ENCODE measurements around the gene RRP1B.

RRP1B gene

DNA sequence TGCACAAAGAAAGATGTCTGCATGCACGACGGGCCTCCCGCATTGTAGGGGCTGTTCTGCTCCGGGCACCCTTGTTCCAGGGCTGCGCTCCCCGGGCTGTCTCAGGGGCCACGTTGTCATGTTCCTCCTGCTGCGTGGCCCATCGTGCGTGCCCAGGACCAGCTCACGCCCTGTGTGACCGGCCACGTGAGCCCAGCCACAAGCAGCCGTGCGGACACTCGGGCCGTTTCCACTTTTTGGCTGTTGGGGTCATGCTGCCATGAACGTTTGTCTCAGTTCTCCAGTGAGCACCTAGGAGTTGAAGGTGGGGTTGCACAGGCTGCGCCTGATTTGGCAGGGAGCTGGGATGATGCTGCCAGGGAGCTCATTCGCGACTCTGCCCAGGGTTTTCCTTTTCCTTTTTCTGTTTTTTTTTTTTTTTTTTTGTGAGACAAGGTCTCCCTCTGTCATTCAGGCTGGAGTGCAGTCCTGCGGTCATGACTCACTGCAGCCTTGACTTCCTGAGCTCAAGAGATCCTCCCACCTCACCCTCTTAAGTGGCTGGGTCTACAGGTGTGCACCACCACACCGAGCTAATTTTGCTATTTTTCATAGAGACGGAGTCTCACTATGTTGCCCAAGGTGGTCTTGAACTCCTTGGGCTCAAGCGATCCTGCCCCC, 77.0 kb downstream of the RRP1B start:
- Mint-ChIP-seq H3K4me1 (ENCODE audit: low read depth) (peaks cover 9% of the 10 kb centered on the region), H3K4me3 (no peak overlapping the region), H3K27me3 (ENCODE audit: low read depth) (no peaks in the 10 kb centered on the region), H3K9me3 (no peaks in the 10 kb centered on the region), H3K36me3 (ENCODE audit: low read depth) (peaks cover 9% of the 10 kb centered on the region), H3K27ac (no peak overlapping the region)
- DNase-seq (ENCODE audit: low spot score), result no peak

DNA sequence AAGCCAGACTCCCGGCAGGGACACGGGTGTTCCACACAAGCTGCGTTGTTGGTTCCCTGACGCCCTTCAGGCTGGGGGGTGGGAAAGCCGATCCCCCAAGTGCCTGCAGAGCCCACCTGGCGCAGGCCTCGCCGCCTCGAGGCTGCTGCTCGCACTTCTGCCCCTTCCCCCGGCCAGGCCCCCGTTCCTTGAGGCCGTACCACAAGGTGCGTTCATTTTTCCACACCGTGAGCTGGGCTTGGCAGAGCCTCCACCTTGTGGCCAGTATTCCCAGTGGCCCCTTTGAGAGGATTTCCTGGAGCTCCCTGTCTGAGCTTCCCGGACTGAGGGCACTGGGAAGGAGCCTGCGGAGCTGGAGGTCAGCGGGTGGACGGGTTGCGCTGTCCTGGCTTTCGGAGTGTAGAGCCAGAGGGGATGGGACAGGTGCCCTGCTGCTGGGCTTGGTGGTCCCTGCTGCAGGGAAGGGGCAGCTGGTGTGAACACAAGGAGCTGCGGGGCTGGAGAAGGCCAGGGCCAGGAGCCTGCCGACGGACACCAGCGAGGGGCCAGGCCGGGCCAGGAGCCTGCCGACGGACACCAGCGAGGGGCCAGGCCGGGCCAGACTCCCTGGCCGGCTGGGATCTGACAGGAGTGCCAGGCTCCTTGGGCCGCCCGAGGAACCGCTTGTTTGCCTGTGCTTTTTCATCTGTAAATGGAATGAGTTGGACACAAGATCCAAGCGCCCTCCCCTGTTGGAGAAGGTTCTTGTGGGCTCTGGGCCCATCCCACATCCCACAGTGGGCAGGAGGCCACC, 78.0 kb downstream of the RRP1B start:
- Mint-ChIP-seq H3K9me3 (no peaks in the 10 kb centered on the region), H3K4me1 (ENCODE audit: low read depth) (peaks cover 9% of the 10 kb centered on the region), H3K36me3 (ENCODE audit: low read depth) (peaks cover 9% of the 10 kb centered on the region), H3K4me3 (no peak overlapping the region), H3K27me3 (ENCODE audit: low read depth) (no peaks in the 10 kb centered on the region), H3K27ac (no peak overlapping the region)
- no peak for DNase-seq (ENCODE audit: low spot score)

DNA sequence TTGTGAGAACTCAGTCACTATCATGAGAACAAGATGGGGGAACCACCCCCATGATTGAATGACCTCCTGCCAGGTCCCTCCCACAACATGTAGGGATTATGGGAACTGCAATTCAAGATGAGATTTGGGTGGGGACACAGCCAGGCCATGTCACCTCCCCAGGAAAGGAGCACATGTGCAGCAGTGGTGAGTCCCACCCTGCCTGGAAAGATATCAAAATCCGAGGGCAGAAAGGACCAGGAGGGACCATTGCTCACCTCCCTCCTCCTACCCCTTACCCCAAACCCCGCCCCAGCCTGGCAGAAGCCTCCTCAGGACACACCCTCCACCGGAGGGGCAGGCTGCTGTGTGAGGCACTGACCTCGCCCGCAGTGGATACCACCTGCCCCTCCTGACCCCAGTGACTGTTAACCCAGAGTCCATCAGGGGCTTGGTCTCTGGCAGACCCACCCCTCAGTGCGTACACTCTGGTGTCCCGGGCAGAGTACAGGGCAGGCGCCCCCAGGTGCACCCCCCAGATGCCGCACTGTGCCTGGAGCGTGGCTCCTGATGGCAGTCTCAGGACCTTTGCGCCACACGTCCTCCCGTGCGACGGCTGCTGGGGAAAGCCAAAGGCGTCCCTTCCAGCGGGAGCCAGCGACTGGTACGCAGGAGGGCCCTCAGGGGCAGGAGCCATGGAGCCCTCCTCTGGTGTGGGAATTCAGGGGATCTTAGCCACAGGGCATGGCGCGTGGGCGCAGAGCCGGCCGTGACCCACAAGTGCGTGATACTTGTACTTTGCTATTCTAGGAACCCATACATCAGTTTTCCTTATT, 80.5 kb downstream of the RRP1B start:
- no peak overlapping the region for H3K27ac Mint-ChIP-seq
- H3K27me3 Mint-ChIP-seq (ENCODE audit: low read depth), result no peaks in the 10 kb centered on the region
- H3K9me3 Mint-ChIP-seq, result no peaks in the 10 kb centered on the region
- peaks cover 6% of the 10 kb centered on the region for H3K36me3 Mint-ChIP-seq (ENCODE audit: low read depth)
- H3K4me1 Mint-ChIP-seq (ENCODE audit: low read depth), result no peaks in the 10 kb centered on the region
- no peak for DNase-seq (ENCODE audit: low spot score)
- no peak overlapping the region for H3K4me3 Mint-ChIP-seq

DNA sequence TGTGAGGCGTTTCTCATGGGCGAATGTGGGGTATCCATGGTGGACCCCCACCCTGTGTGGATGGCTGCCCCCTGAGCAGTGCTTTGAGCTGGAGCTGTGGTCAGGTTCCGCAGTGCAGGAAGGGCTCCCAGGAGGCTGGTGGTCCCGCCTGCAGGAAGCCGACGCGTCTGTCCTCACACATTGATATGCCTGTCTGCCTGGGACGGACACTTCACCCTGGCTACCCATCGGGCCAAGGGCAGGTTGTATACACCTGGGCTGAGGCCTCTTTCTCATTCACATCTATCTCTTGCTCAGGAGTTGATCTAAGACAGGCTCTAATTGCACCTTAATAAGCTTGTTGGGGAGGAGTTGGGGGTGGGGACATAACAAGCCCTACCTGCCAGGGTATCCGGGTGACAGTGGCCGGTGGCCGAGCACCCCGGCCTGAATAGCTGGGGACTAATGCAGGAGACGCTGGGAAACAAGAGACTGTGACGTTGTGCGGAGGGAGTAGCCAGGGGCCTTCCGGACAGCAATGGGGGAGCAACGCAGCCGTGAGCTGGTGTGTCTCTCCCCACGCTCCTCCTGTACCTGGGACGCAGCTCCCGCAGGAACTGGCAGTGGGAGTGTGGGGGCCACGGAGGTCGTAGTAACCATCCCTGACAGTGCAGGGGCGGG, 81.3 kb downstream of the RRP1B start:
- DNase-seq (ENCODE audit: low spot score), result no peak
- no peaks in the 10 kb centered on the region for H3K27me3 Mint-ChIP-seq (ENCODE audit: low read depth)

DNA sequence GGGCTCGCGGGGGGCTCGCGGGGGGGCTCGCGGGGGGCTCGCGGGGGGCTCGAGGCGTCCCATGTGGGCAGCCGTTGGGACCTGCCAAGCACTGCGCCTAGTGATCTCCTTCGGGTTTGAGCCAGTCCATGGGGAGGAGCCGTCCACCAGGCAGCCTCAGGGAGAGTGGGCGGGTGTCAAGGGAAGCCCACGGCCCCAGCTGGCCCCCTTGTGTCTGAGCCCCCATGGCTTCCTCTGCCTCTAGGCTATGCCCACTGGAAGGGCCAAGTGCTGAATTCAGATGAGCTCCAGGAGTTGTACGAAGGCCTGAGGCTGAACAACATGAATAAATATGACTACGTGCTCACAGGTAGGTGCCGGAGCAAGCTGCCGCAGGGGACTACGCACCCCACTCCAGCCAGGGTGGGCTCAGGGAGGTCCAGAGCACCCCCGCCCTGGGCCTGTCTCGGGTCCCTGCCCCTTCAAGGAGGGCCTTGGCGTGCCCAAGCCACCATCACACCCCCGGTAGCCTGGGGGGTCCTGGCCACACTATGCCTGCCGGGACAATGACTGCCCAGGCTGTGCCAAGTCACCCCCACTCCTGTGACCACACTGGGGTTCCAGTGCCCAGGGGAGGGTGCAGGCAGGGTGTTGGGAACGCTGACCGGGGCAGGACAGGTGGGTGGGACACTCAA, 82.2 kb downstream of the RRP1B start:
- peaks cover 11% of the 10 kb centered on the region for H3K36me3 Mint-ChIP-seq (ENCODE audit: low read depth)
- no peak overlapping the region for H3K4me3 Mint-ChIP-seq
- no peaks in the 10 kb centered on the region for H3K4me1 Mint-ChIP-seq (ENCODE audit: low read depth)
- H3K27ac Mint-ChIP-seq, result no peak overlapping the region
- DNase-seq (ENCODE audit: low spot score), result no peak
- no peaks in the 10 kb centered on the region for H3K27me3 Mint-ChIP-seq (ENCODE audit: low read depth)
- H3K9me3 Mint-ChIP-seq, result no peaks in the 10 kb centered on the region

More for the DNA sequence above, 81.3 kb downstream of the RRP1B start:
- H3K27ac Mint-ChIP-seq, result no peak overlapping the region
- H3K36me3 Mint-ChIP-seq (ENCODE audit: low read depth), result peaks cover 8% of the 10 kb centered on the region
- H3K4me1 Mint-ChIP-seq (ENCODE audit: low read depth), result no peaks in the 10 kb centered on the region
- H3K9me3 Mint-ChIP-seq, result no peaks in the 10 kb centered on the region
- H3K4me3 Mint-ChIP-seq, result no peak overlapping the region

DNA sequence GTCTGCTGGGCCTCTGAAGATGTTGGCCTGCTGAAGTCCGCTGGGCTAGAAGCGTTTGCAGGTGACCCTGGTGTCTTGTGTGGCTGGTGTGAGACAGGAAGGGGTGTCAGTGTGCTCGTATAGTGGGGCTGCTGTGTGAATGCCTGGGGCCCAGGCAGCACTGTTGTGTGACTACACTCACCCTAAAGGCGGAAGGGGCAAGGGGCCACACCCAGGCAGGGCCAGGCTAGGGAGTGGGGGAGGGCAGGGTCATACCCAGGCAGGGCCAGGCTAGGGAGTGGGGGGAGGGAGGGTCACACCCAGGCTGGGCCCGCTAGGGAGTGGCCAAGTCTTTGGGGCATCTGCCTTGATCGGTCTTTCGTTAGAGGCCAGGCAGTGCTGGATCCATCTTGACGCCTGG, 84.6 kb downstream of the RRP1B start:
- Mint-ChIP-seq H3K27ac (no peak overlapping the region), H3K9me3 (no peaks in the 10 kb centered on the region), H3K36me3 (ENCODE audit: low read depth) (peaks cover 16% of the 10 kb centered on the region), H3K4me1 (ENCODE audit: low read depth) (no peaks in the 10 kb centered on the region), H3K27me3 (ENCODE audit: low read depth) (no peaks in the 10 kb centered on the region), H3K4me3 (no peak overlapping the region)
- no peak for DNase-seq (ENCODE audit: low spot score)

DNA sequence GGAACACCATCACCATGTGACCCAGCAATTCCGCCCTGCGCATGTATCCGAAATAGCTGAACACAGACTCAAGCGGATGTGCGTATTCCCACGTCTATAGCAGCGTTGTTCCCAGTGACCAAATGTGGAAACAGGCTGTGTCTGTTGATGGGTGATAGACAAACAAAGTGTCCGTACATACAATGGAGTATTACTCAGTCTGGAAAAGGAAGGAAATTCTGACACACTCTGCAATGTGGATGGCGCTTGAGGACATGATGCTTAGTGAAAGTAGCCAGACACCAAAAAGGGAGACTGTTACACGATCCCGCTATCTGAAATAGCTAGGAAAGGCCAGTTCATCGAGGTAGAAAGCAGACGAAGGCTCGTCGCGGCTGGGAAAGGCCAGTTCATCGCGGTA, 85.4 kb downstream of the RRP1B start:
- Mint-ChIP-seq H3K4me3 (no peak overlapping the region), H3K27me3 (ENCODE audit: low read depth) (no peaks in the 10 kb centered on the region), H3K4me1 (ENCODE audit: low read depth) (no peaks in the 10 kb centered on the region), H3K27ac (no peak overlapping the region), H3K36me3 (ENCODE audit: low read depth) (peaks cover 16% of the 10 kb centered on the region), H3K9me3 (no peaks in the 10 kb centered on the region)
- no peak for DNase-seq (ENCODE audit: low spot score)
